Endothelial cell of hepatic sinusoid (primary cell): ENCODE measurements around the gene HIVEP3.

Source experiments
- in situ Hi-C: cut with HindIII; loops from 2 replicates; pipeline ENCODE4 v1.10.0; 2017; ENCODE audit warnings: low sequenced_read_pairs

HIVEP3 gene

GRCh38 chr1:41483001-41483850, 435.5 kb downstream of the HIVEP3 start:
- in situ Hi-C loops: no loop called here

- in situ Hi-C loops: no loop called here
Observed at GRCh38 chr1:41482001-41482765, 436.5 kb downstream of the HIVEP3 start.

GRCh38 chr1:41481109-41481775, 437.5 kb downstream of the HIVEP3 start:
- in situ Hi-C loops: no loop called here

GRCh38 chr1:41480204-41481108, 438.3 kb downstream of the HIVEP3 start:
- in situ Hi-C loops: no loop called here

- in situ Hi-C loops: loop anchor here (5.0 kb wide), 1 partner anchor 202 kb away; no protein-coding TSS in a partner anchor
Observed at GRCh38 chr1:41479808-41480160, 438.9 kb downstream of the HIVEP3 start.

GRCh38 chr1:41479000-41479807, 439.5 kb downstream of the HIVEP3 start:
- in situ Hi-C loops: loop anchor here (5.0 kb wide), 1 partner anchor 202 kb away; no protein-coding TSS in a partner anchor

GRCh38 chr1:41478118-41478748, 440.5 kb downstream of the HIVEP3 start:
- in situ Hi-C loops: loop anchor here (5.0 kb wide), 1 partner anchor 201 kb away; no protein-coding TSS in a partner anchor

- in situ Hi-C loops: loop anchor here (5.0 kb wide), 1 partner anchor 200 kb away; no protein-coding TSS in a partner anchor
Observed at GRCh38 chr1:41476807-41477361, 441.8 kb downstream of the HIVEP3 start.

- in situ Hi-C loops: loop anchor here (5.0 kb wide), 1 partner anchor 199 kb away; no protein-coding TSS in a partner anchor
Observed at GRCh38 chr1:41475859-41476567, 442.7 kb downstream of the HIVEP3 start.

- in situ Hi-C loops: loop anchor here (5.0 kb wide), 1 partner anchor 198 kb away; no protein-coding TSS in a partner anchor
Observed at GRCh38 chr1:41475346-41475745, 443.4 kb downstream of the HIVEP3 start.

- in situ Hi-C loops: loop anchor here (5.0 kb wide), 1 partner anchor 197 kb away; no protein-coding TSS in a partner anchor
Observed at GRCh38 chr1:41474490-41475271, 444.0 kb downstream of the HIVEP3 start.

GRCh38 chr1:41473738-41474362, 444.9 kb downstream of the HIVEP3 start:
- in situ Hi-C loops: no loop called here

GRCh38 chr1:41471658-41472057, 447.1 kb downstream of the HIVEP3 start:
- in situ Hi-C loops: no loop called here

GRCh38 chr1:41469706-41470105, 449.0 kb downstream of the HIVEP3 start:
- in situ Hi-C loops: no loop called here

- in situ Hi-C loops: no loop called here
Observed at GRCh38 chr1:41468122-41468762, 450.5 kb downstream of the HIVEP3 start.

GRCh38 chr1:41467673-41468072, 451.0 kb downstream of the HIVEP3 start:
- in situ Hi-C loops: no loop called here
